A549 (cell line): ENCODE results near the gene FAM131B. TPM values are rescaled to one million over a fixed set of nuclear protein-coding genes. Genes with fewer than 3 reads are reported as not detected.

Experiments
- ATAC-seq, 2 experiments: fragments of 200-7000 bp in 1 of 2; fragments of >200 bp in 1 of 2; cut with Nextera tagmentation in 1 of 2; cut with Tn5 transposase in 1 of 2; 3 replicates each; pipeline versions ENCODE4 v1.8.0 to v1.9.1; 2018 to 2020; ENCODE audit warnings: mild to moderate bottlenecking in 1 of 2, moderate library complexity in 1 of 2
- CTCF ChIA-PET: fragments of 300-600 bp; sonication (Branson Sonifier 250); formaldehyde crosslinking; extraction: SDS; loops from one replicate; lab custom pipeline; 2021; ENCODE audit warnings: antibody characterized with exemption, inconsistent platforms; lab: Yijun Ruan, JAX
- POLR2A ChIA-PET: fragments of 350-600 bp; formaldehyde crosslinking; extraction: SDS; loops from one replicate; lab custom pipeline; 2021; ENCODE audit warnings: antibody characterized with exemption, inconsistent platforms; lab: Yijun Ruan, JAX
- DNase-seq, 2 experiments: peaks; one replicate each; pipeline versions ENCODE4 v3.0.0 to v3.0.0-alpha.2; 2011 to 2016; ENCODE audit warnings: low read depth in 1 of 2, low spot score in 1 of 2
- FAIRE-seq: peaks from 2 replicates; lab custom pipeline; 2011; peaks lifted over from hg19 to GRCh38; lab: Jason Lieb, UNC
- H3K27ac ChIP-seq, 2 experiments: fragments of >200 bp; sonication (Bioruptor Twin); formaldehyde crosslinking; 3 replicates each; pipeline ENCODE4 v1.5.1; 2016 to 2017
- H3K4me1 ChIP-seq: fragments of >200 bp; sonication (Bioruptor Twin); formaldehyde crosslinking; 3 replicates; pipeline ENCODE4 v1.6.1; 2016
- H3K4me2 ChIP-seq: fragments of >200 bp; sonication (Bioruptor Twin); formaldehyde crosslinking; 3 replicates; pipeline ENCODE4 v1.6.1; 2016
- H3K4me3 ChIP-seq: fragments of >200 bp; sonication (Bioruptor Twin); formaldehyde crosslinking; 3 replicates; pipeline ENCODE4 v1.5.1; 2016
- H3K9me3 ChIP-seq: fragments of >200 bp; sonication (Bioruptor Twin); formaldehyde crosslinking; 3 replicates; pipeline ENCODE4 v1.6.1; 2016
- CBX2 ChIP-seq: fragments of 200-600 bp; sonication (generic); IDR thresholded peaks from 2 replicates; pipeline ENCODE4 v1.6.1; 2016; ENCODE audit warnings: low read depth, mild to moderate bottlenecking, borderline replicate concordance
- CBX8 ChIP-seq: fragments of 200-600 bp; sonication (generic); IDR thresholded peaks from 2 replicates; pipeline ENCODE4 v1.6.1; 2016
- CHD2 ChIP-seq: fragments of 150-350 bp; IDR thresholded peaks from 2 replicates; pipeline ENCODE4 v1.6.1; 2014; ENCODE audit warnings: low read length; ENCODE audit not compliant: partially characterized antibody
- EHMT2 ChIP-seq: fragments of 200-600 bp; sonication (generic); IDR thresholded peaks from 2 replicates; pipeline ENCODE4 v1.6.1; 2016; ENCODE audit warnings: antibody characterized with exemption, low read depth, mild to moderate bottlenecking, moderate library complexity
- ESRRA ChIP-seq: fragments of 150-350 bp; IDR thresholded peaks from 2 replicates; pipeline ENCODE4 v1.6.1; 2014; ENCODE audit warnings: mild to moderate bottlenecking, low read length, borderline replicate concordance
- FOSL2 ChIP-seq, 2 experiments: fragments of 450-650 bp in 1 of 2; fragments of >200 bp in 1 of 2; sonication (Bioruptor Twin) in 1 of 2; formaldehyde crosslinking; IDR thresholded peaks; 2 replicates each; pipeline versions ENCODE4 v1.5.0 to v1.6.1; 2016 to 2020; ENCODE audit warnings: mild to moderate bottlenecking in 1 of 2, moderate library complexity in 1 of 2
- FOXS1 ChIP-seq: fragments of 250-450 bp; sonication (Bioruptor Pico); IDR thresholded peaks from 2 replicates; pipeline ENCODE4 v1.5.0; 2020; ENCODE audit warnings: mild to moderate bottlenecking, moderate library complexity
- HOXB5 ChIP-seq: fragments of 250-450 bp; sonication (Bioruptor Pico); IDR thresholded peaks from 2 replicates; pipeline ENCODE4 v1.5.0; 2020; ENCODE audit warnings: mild to moderate bottlenecking, moderate library complexity
- JUN ChIP-seq, 2 experiments: fragments of >200 bp; sonication (Bioruptor Twin); formaldehyde crosslinking; IDR thresholded peaks; 2 replicates in 1 of 2; 3 replicates in 1 of 2; pipeline ENCODE4 v1.6.1; 2016 to 2017
- KDM1A ChIP-seq: fragments of 200-600 bp; sonication (generic); IDR thresholded peaks from 2 replicates; pipeline ENCODE4 v1.6.1; 2016; ENCODE audit warnings: low read depth, mild to moderate bottlenecking
- KDM5A ChIP-seq: fragments of 200-600 bp; sonication (generic); IDR thresholded peaks from 2 replicates; pipeline ENCODE4 v1.6.1; 2016; ENCODE audit warnings: antibody characterized with exemption, mild to moderate bottlenecking
- MAFK ChIP-seq: fragments of 450-650 bp; IDR thresholded peaks from 2 replicates; pipeline ENCODE4 v1.6.1; 2014; ENCODE audit not compliant: partially characterized antibody
- NPAS2 ChIP-seq: fragments of 250-450 bp; sonication (Bioruptor Pico); IDR thresholded peaks from 2 replicates; pipeline ENCODE4 v1.8.0; 2022; ENCODE audit warnings: mild to moderate bottlenecking, moderate library complexity, borderline replicate concordance
- POLR2AphosphoS2 ChIP-seq: conservative IDR thresholded peaks from 2 replicates; pipeline ENCODE4 v1.6.1; 2012; ENCODE audit warnings: low read length, improper control_type of control experiment, inconsistent platforms
- RAD21 ChIP-seq, 2 experiments: fragments of >200 bp in 1 of 2; sonication (Bioruptor Twin) in 1 of 2; formaldehyde crosslinking in 1 of 2; IDR thresholded peaks in 1 of 2; conservative IDR thresholded peaks in 1 of 2; 2 replicates in 1 of 2; 3 replicates in 1 of 2; pipeline ENCODE4 v1.6.1; 2012 to 2018; ENCODE audit warnings: inconsistent platforms in 1 of 2
- RFX5 ChIP-seq: fragments of 450-650 bp; IDR thresholded peaks from 2 replicates; pipeline ENCODE4 v1.7.1; 2014; ENCODE audit warnings: antibody characterized with exemption, mild to moderate bottlenecking, moderate library complexity
- SREBF2 ChIP-seq: fragments of 450-650 bp; IDR thresholded peaks from 2 replicates; pipeline ENCODE4 v1.6.1; 2014; ENCODE audit warnings: mild to moderate bottlenecking, moderate library complexity
- TFCP2L1 ChIP-seq: fragments of 250-450 bp; sonication (Bioruptor Pico); IDR thresholded peaks from 2 replicates; pipeline ENCODE4 v1.5.0; 2021; ENCODE audit warnings: mild to moderate bottlenecking
- WGBS: methylation state at CpG from one replicate; pipeline ENCODE4 v1.1.6; 2017; ENCODE audit errors: missing lambda C conversion rate; 5-methylcytosine and 5-hydroxymethylcytosine counted together
- polyA plus RNA-seq, 4 experiments: library from polyadenylated mRNA; depleted of rRNA in 3 of 4; stranded (reverse); fragments of >200 nt; fragmentation: RNase III in 1 of 4; extraction: RNeasy Plus Mini Kit Qiagen cat#74134 plus additional on column Dnase treatment in 1 of 4; gene quantifications; 2 replicates in 3 of 4; 3 replicates in 1 of 4; pipeline ENCODE4 v1.2.3, GENCODE V29; 2011 to 2017
- TF ChIP-seq, protein P1 (sequence below): fragments of >200 bp; sonication (Bioruptor Twin); formaldehyde crosslinking; IDR thresholded peaks from 3 replicates; pipeline ENCODE4 v1.5.1; 2016
- TF ChIP-seq, protein P2 (sequence below): fragments of 250-450 bp; sonication (Bioruptor Pico); IDR thresholded peaks from 2 replicates; pipeline ENCODE4 v1.5.0; 2021; ENCODE audit warnings: mild to moderate bottlenecking, moderate library complexity, borderline replicate concordance
- TF ChIP-seq, protein P3 (sequence below): IDR thresholded peaks from 2 replicates; pipeline ENCODE4 v1.6.1; 2012; ENCODE audit warnings: low read depth, borderline replicate concordance

FAM131B gene
- polyA plus RNA-seq, 2 of the 4 experiments (the other 2 are of a cell fraction): 0.19 to 0.52 TPM

DNA sequence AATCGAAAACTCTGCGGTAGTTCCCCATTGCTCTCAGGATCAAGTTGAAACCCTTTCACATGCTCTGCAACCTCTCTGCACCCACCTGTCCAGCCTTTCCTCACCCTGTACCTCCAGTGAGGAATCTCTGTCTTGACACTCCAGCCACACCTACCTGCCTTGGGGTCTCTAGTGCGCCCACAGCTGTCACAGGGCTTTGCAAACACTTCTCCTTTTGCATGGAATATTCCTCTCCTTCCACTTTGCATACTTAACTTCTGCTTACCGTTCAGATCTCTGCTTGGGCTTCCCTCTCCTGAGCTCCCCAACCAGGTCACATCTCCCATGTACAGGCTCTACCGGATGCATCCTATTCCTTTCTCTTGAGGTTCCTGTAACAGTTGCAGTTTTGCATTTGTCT lies 12.0 kb upstream of the FAM131B start:
- Histone ChIP-seq H3K4me3 (no peak overlapping the region), H3K4me2 (no peak overlapping the region), H3K27ac (no peak overlapping the region), H3K9me3 (no peaks in the 10 kb centered on the region), H3K4me1 (peaks cover 24% of the 10 kb centered on the region)
- no peak for DNase-seq
- no peak for FAIRE-seq
- ChIA-PET POLR2A (no interaction called here), CTCF (interaction anchor here (0.6 to 3.1 kb wide), 5 partner anchors 29 to 1107 kb away, joined by 3 to 9 read pairs (median 4); partner anchors contain the start of gene CLCN1)
- TF ChIP-seq FOSL2 (IDR thresholded peaks at IDR 0.05) (no peak), FOSL2 (CRISPR knock-in tag; IDR thresholded peaks at IDR 0.05) (no peak), RFX5 (no peak), KDM5A (no peak), HOXB5 (CRISPR knock-in tag) (no peak), SREBF2 (no peak), FOXS1 (no peak), CBX8 (no peak), KDM1A (no peak), CBX2 (no peak), JUN (IDR thresholded peaks at IDR 0.05) (no peak), TFCP2L1 (CRISPR knock-in tag) (no peak), POLR2AphosphoS2 (no peak), EHMT2 (no peak), CHD2 (no peak), ESRRA (no peak)
- TF ChIP-seq, protein P1, sequence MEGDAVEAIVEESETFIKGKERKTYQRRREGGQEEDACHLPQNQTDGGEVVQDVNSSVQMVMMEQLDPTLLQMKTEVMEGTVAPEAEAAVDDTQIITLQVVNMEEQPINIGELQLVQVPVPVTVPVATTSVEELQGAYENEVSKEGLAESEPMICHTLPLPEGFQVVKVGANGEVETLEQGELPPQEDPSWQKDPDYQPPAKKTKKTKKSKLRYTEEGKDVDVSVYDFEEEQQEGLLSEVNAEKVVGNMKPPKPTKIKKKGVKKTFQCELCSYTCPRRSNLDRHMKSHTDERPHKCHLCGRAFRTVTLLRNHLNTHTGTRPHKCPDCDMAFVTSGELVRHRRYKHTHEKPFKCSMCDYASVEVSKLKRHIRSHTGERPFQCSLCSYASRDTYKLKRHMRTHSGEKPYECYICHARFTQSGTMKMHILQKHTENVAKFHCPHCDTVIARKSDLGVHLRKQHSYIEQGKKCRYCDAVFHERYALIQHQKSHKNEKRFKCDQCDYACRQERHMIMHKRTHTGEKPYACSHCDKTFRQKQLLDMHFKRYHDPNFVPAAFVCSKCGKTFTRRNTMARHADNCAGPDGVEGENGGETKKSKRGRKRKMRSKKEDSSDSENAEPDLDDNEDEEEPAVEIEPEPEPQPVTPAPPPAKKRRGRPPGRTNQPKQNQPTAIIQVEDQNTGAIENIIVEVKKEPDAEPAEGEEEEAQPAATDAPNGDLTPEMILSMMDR: no peak
- TF ChIP-seq, protein P2, sequence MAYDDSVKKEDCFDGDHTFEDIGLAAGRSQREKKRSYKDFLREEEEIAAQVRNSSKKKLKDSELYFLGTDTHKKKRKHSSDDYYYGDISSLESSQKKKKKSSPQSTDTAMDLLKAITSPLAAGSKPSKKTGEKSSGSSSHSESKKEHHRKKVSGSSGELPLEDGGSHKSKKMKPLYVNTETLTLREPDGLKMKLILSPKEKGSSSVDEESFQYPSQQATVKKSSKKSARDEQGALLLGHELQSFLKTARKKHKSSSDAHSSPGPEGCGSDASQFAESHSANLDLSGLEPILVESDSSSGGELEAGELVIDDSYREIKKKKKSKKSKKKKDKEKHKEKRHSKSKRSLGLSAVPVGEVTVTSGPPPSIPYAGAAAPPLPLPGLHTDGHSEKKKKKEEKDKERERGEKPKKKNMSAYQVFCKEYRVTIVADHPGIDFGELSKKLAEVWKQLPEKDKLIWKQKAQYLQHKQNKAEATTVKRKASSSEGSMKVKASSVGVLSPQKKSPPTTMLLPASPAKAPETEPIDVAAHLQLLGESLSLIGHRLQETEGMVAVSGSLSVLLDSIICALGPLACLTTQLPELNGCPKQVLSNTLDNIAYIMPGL (CRISPR knock-in tag): no peak
- TF ChIP-seq, protein P3, sequence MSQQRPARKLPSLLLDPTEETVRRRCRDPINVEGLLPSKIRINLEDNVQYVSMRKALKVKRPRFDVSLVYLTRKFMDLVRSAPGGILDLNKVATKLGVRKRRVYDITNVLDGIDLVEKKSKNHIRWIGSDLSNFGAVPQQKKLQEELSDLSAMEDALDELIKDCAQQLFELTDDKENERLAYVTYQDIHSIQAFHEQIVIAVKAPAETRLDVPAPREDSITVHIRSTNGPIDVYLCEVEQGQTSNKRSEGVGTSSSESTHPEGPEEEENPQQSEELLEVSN: no peak
- 89% methylated on average over 5 of the region's 5 CpGs for WGBS
- no peak for ATAC-seq

DNA sequence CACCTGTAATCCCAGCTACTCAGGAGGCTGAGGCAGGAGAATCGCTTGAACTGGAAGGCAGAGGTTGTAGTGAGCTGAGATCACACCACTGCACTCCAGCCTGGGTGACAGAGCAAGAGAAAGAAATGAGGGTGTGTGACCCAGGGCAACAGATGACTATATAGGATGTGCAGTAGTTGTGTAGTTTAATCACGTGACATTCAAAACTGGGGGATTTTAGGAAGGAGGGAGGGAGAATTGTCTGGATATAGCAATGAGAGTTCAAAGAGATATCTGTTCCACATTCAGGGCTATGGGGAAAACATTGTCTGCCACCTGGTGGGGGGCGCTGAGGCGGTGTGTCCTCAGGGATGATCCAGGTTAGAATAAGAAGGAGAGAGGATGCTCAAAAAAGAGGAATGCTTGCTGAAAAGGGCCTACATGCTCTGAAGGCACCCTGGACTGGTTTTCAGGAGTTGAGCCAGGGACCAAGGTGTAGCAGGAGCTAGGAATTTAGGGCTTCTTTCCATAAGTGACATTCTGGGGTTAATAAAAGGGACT lies 10.8 kb upstream of the FAM131B start:
- no peaks in the 10 kb centered on the region for H3K9me3 ChIP-seq
- TF ChIP-seq RAD21 (conservative IDR thresholded peaks at IDR 0.05 in 1 of 2, IDR thresholded peaks at IDR 0.05 in 1 of 2) (peak; percentile 11 to 27; a peak in 1 of 5 replicates), MAFK (no peak), NPAS2 (no peak)
- TF ChIP-seq, protein P1: peak; percentile 13; the same call in 2 of the 3 replicates
- WGBS: 83% methylated on average over 4 of the region's 4 CpGs
- ATAC-seq (peak; percentile 61 to 64; a peak in 4 of 6 replicates), DNase-seq (no peak), FAIRE-seq (no peak)
- no peak overlapping the region for H3K4me3 ChIP-seq
- CTCF ChIA-PET: interaction anchor here (1.5 to 3.1 kb wide), 4 partner anchors 28 to 57 kb away, joined by 4 to 9 read pairs (median 4); partner anchors contain the start of gene CLCN1
- H3K4me1 ChIP-seq: peaks cover 19% of the 10 kb centered on the region
- no peak overlapping the region for H3K27ac ChIP-seq
- POLR2A ChIA-PET: no interaction called here
- H3K4me2 ChIP-seq: no peak overlapping the region
